Measurements from ENCODE around the gene CAPN1. TPM values are rescaled to one million over a fixed set of nuclear protein-coding genes. Genes with fewer than 3 reads are reported as not detected.
"Not testable (repeated sequence)": the region's sequence is repeated elsewhere in the genome, so short reads cannot be mapped to it uniquely, and the experiment has no call there.

The CAPN1 gene
- polyA plus RNA-seq = 10 to 100 TPM; 54.6 to 82.1 (median 75.0) TPM

GRCh38 chr11:65181569-65182257 lies at the start of gene CAPN1:
Gene CAPN1 (plus strand): TSS chr11:65181928. CDS start chr11:65182702, 774 bp downstream.
- H3K27ac ChIP-seq (ENCODE audit: low read depth, low read length) = peak within 1 kb of the TSS; percentile 23
- WGBS, 3 donors = 1 to 2% (median 1%) methylated on average over 21 to 42 of the region's 43 CpGs

- no peak overlapping the region for H3K27ac ChIP-seq (ENCODE audit: low read depth, low read length)
- 53 to 59% (median 53%) methylated on average over 10 of the region's 10 CpGs for WGBS, 3 donors
These were observed 49.3 kb upstream of the CAPN1 start for GRCh38 chr11:65132238-65132987.

- 25 to 44% (median 31%) methylated on average over 18 of the region's 18 CpGs for WGBS, 3 donors
- no peak overlapping the region for H3K27ac ChIP-seq (ENCODE audit: low read depth, low read length)
These were observed 48.6 kb upstream of the CAPN1 start for GRCh38 chr11:65132988-65133700.

GRCh38 chr11:65133724-65134123 lies 48.0 kb upstream of the CAPN1 start:
- no peak overlapping the region for H3K27ac ChIP-seq (ENCODE audit: low read depth, low read length)

GRCh38 chr11:65134240-65134951 lies 47.3 kb upstream of the CAPN1 start, which contains the start of gene SYVN1:
Gene SYVN1 (minus strand): TSS chr11:65134519. CDS start chr11:65133601, 918 bp downstream.
- H3K27ac ChIP-seq (ENCODE audit: low read depth, low read length) = peak within 1 kb of the TSS; percentile 75
- 0% methylated on average over 51 to 60 of the region's 60 CpGs for WGBS, 3 donors

More at GRCh38 chr11:65133724-65134123, 48.0 kb upstream of the CAPN1 start:
- WGBS, 3 donors = 0 to 1% (median 1%) methylated on average over 20 of the region's 20 CpGs

GRCh38 chr11:65134952-65135632 lies 46.6 kb upstream of the CAPN1 start:
- 1 to 2% (median 2%) methylated on average over 24 of the region's 24 CpGs for WGBS, 3 donors
- H3K27ac ChIP-seq (ENCODE audit: low read depth, low read length) = peak overlapping the region; percentile 75

- H3K27ac ChIP-seq (ENCODE audit: low read depth, low read length) = no peak overlapping the region
- 40 to 59% (median 53%) methylated on average over 11 of the region's 11 CpGs for WGBS, 3 donors
These were observed 46.0 kb upstream of the CAPN1 start for GRCh38 chr11:65135633-65136145.

GRCh38 chr11:65136515-65137096 lies 45.1 kb upstream of the CAPN1 start:
- WGBS, 3 donors = 88 to 90% (median 89%) methylated on average over 15 of the region's 15 CpGs

GRCh38 chr11:65141896-65142494 lies 39.7 kb upstream of the CAPN1 start:
- no peak overlapping the region for H3K27ac ChIP-seq (ENCODE audit: low read depth, low read length)
- WGBS, 3 donors = 71 to 79% (median 77%) methylated on average over 7 of the region's 7 CpGs

More at GRCh38 chr11:65136515-65137096, 45.1 kb upstream of the CAPN1 start:
- H3K27ac ChIP-seq (ENCODE audit: low read depth, low read length) = no peak overlapping the region

- no peak overlapping the region for H3K27ac ChIP-seq (ENCODE audit: low read depth, low read length)
- WGBS, 3 donors = 77 to 89% (median 81%) methylated on average over 2 of the region's 2 CpGs
These were observed 34.2 kb upstream of the CAPN1 start for GRCh38 chr11:65147352-65148075.

GRCh38 chr11:65148657-65149056 lies 33.1 kb upstream of the CAPN1 start:
- no peak overlapping the region for H3K27ac ChIP-seq (ENCODE audit: low read depth, low read length)
- WGBS, 3 donors = 86 to 89% (median 86%) methylated on average over 5 of the region's 5 CpGs

GRCh38 chr11:65150131-65150508 lies 31.6 kb upstream of the CAPN1 start:
- WGBS, 3 donors = 60 to 86% (median 68%) methylated on average over 10 of the region's 10 CpGs

GRCh38 chr11:65150509-65151299 lies 31.0 kb upstream of the CAPN1 start:
- no peak overlapping the region for H3K27ac ChIP-seq (ENCODE audit: low read depth, low read length)
- 19 to 27% (median 20%) methylated on average over 12 of the region's 12 CpGs for WGBS, 3 donors

More at GRCh38 chr11:65150131-65150508, 31.6 kb upstream of the CAPN1 start:
- not testable (repeated sequence) for H3K27ac ChIP-seq (ENCODE audit: low read depth, low read length)

- no peak overlapping the region for H3K27ac ChIP-seq (ENCODE audit: low read depth, low read length)
- WGBS, 3 donors = 50 to 92% (median 64%) methylated on average over 3 of the region's 3 CpGs
These were observed 30.3 kb upstream of the CAPN1 start for GRCh38 chr11:65151331-65151899.

GRCh38 chr11:65152122-65152521 lies 29.6 kb upstream of the CAPN1 start:
- 61 to 83% (median 72%) methylated on average over 2 of the region's 2 CpGs for WGBS, 3 donors
- peak overlapping the region; percentile 26 for H3K27ac ChIP-seq (ENCODE audit: low read depth, low read length)

Measured in adipose tissue (tissue), 3 donors.